Measurements from ENCODE around the gene CST1.

DNA sequence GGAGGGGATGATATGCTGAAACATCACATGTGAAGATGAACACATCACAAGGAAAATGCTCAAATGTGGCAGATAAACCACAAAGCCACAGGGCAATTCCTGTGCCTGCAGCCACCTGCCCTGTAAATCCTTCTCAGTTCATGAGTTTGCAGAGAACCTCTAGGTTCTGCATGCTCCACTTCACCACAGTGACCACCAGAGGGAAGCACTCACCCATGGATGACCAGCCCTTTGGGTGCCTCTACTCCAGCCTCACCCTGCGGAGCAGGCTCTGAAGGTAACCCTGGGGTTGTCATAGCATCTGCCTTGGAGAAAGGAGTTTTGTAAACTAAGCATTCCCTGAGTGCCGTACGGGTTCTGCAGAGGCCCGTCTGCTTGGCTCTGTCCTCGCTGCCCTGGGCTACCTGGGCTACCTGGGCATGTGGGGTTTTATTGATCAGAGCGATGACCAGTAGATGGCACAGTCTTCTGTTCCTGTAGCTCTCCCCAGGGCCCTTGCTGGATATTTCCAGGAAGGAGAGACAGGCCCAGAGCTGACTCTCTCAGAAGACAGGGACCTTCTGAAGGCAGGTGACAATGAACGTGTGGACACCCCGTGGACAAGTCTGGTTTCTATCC, 31.7 kb upstream of the CST1 start:
- no peak for TF ChIP-seq ZNF274 (IDR thresholded peaks at IDR 0.05; ENCODE audit: low read depth, low read length)
- TF ChIP-seq YY1 (IDR thresholded peaks at IDR 0.05; ENCODE audit: insufficient read depth, insufficient read length): no peak
- TF ChIP-seq SUZ12 (IDR thresholded peaks at IDR 0.05; ENCODE audit: extremely low read depth, insufficient read depth, insufficient read length): no peak

All from NT2/D1 (cell line).